ENCODE results near the gene TNIK. TPM values are rescaled to one million over a fixed set of nuclear protein-coding genes. Genes with fewer than 3 reads are reported as not detected.

The TNIK gene
- total RNA-seq, 6 experiments from 2014 or later: 10.6 to 17.2 (median 11.8) TPM

GRCh38 chr3:171335559-171335958 lies 124.6 kb downstream of the TNIK start:
- no peaks in the 10 kb centered on the region for H3K36me3 Mint-ChIP-seq (ENCODE audit: low read depth)
- H3K9me3 Mint-ChIP-seq: no peaks in the 10 kb centered on the region
- H3K4me1 Mint-ChIP-seq (ENCODE audit: low read depth): no peaks in the 10 kb centered on the region
- DNase-seq: no peak
- H3K27me3 Mint-ChIP-seq (ENCODE audit: insufficient read depth): peaks cover 3% of the 10 kb centered on the region
- no peak for TF ChIP-seq CTCF (IDR thresholded peaks at IDR 0.05)
- H3K27ac Mint-ChIP-seq: no peak overlapping the region
- H3K4me3 Mint-ChIP-seq: no peak overlapping the region

- Mint-ChIP-seq H3K9me3 (no peaks in the 10 kb centered on the region), H3K27me3 (ENCODE audit: insufficient read depth) (peaks cover 3% of the 10 kb centered on the region), H3K4me1 (ENCODE audit: low read depth) (no peaks in the 10 kb centered on the region), H3K4me3 (no peak overlapping the region), H3K36me3 (ENCODE audit: low read depth) (no peaks in the 10 kb centered on the region), H3K27ac (no peak overlapping the region)
- TF ChIP-seq CTCF (IDR thresholded peaks at IDR 0.05): no peak
- no peak for DNase-seq
Measured at GRCh38 chr3:171334465-171334811, 125.8 kb downstream of the TNIK start.

GRCh38 chr3:171333784-171334464 lies 126.3 kb downstream of the TNIK start:
- H3K4me1 Mint-ChIP-seq (ENCODE audit: low read depth): peaks cover 1% of the 10 kb centered on the region
- H3K27me3 Mint-ChIP-seq (ENCODE audit: insufficient read depth): peaks cover 3% of the 10 kb centered on the region
- no peak overlapping the region for H3K27ac Mint-ChIP-seq
- no peaks in the 10 kb centered on the region for H3K36me3 Mint-ChIP-seq (ENCODE audit: low read depth)
- no peaks in the 10 kb centered on the region for H3K9me3 Mint-ChIP-seq
- H3K4me3 Mint-ChIP-seq: no peak overlapping the region
- no peak for DNase-seq
- TF ChIP-seq CTCF (IDR thresholded peaks at IDR 0.05): no peak

GRCh38 chr3:171330938-171331337 lies 129.3 kb downstream of the TNIK start:
- TF ChIP-seq CTCF (IDR thresholded peaks at IDR 0.05): no peak
- H3K9me3 Mint-ChIP-seq: no peaks in the 10 kb centered on the region

GRCh38 chr3:171329746-171330145 lies 130.5 kb downstream of the TNIK start:
- peaks cover 7% of the 10 kb centered on the region for H3K4me1 Mint-ChIP-seq (ENCODE audit: low read depth)
- TF ChIP-seq CTCF (IDR thresholded peaks at IDR 0.05): no peak
- H3K27me3 Mint-ChIP-seq (ENCODE audit: insufficient read depth): peaks cover 3% of the 10 kb centered on the region
- no peaks in the 10 kb centered on the region for H3K9me3 Mint-ChIP-seq
- DNase-seq: no peak
- no peaks in the 10 kb centered on the region for H3K36me3 Mint-ChIP-seq (ENCODE audit: low read depth)
- no peak overlapping the region for H3K4me3 Mint-ChIP-seq
- H3K27ac Mint-ChIP-seq: no peak overlapping the region

More at GRCh38 chr3:171330938-171331337, 129.3 kb downstream of the TNIK start:
- no peak overlapping the region for H3K4me3 Mint-ChIP-seq
- H3K27me3 Mint-ChIP-seq (ENCODE audit: insufficient read depth): peaks cover 3% of the 10 kb centered on the region
- no peaks in the 10 kb centered on the region for H3K36me3 Mint-ChIP-seq (ENCODE audit: low read depth)
- no peak overlapping the region for H3K27ac Mint-ChIP-seq
- DNase-seq: no peak
- H3K4me1 Mint-ChIP-seq (ENCODE audit: low read depth): peaks cover 7% of the 10 kb centered on the region

Measured in HFFc6 (cell line).